IPS DF 6.9 (cell line): ENCODE results near the gene FBXL13.
"Not testable (repeated sequence)": the region's sequence is repeated elsewhere in the genome, so short reads cannot be mapped to it uniquely, and the experiment has no call there.

Source experiments
- DNase-seq: peaks from one replicate; pipeline ENCODE4 v3.0.0-alpha.2; 2013; ENCODE audit warnings: low read depth, low spot score
- H3K27ac ChIP-seq: one replicate; pipeline ENCODE4 v1.5.1; 2013; ENCODE audit warnings: low read length, control low read depth
- H3K27me3 ChIP-seq: 2 replicates; pipeline ENCODE4 v1.6.1; 2013; ENCODE audit warnings: mild to moderate bottlenecking, low read length; ENCODE audit not compliant: control insufficient read depth, insufficient read depth
- H3K36me3 ChIP-seq: 2 replicates; pipeline ENCODE4 v1.6.1; 2013; ENCODE audit warnings: low read length; ENCODE audit not compliant: control insufficient read depth, insufficient read depth
- H3K4me1 ChIP-seq: 2 replicates; pipeline ENCODE4 v1.6.1; 2013; ENCODE audit warnings: low read length; ENCODE audit not compliant: control insufficient read depth, insufficient read depth
- H3K4me3 ChIP-seq: 2 replicates; pipeline ENCODE4 v1.5.1; 2013; ENCODE audit warnings: mild to moderate bottlenecking, low read length
- H3K9me3 ChIP-seq: 2 replicates; pipeline ENCODE4 v1.6.1; 2013; ENCODE audit warnings: low read length, inconsistent platforms; ENCODE audit not compliant: control insufficient read depth, insufficient read depth
- whole genome bisulfite sequencing: extraction: QIAGEN DNeasy Blood & Tissue Kit; methylation state at CpG from one replicate; pipeline ENCODE4 v1.1.7; 2013; ENCODE audit warnings: mixed read lengths, missing lambda C conversion rate; ENCODE audit not compliant: insufficient read length, insufficient coverage; 5-methylcytosine and 5-hydroxymethylcytosine counted together

Gene FBXL13

DNA sequence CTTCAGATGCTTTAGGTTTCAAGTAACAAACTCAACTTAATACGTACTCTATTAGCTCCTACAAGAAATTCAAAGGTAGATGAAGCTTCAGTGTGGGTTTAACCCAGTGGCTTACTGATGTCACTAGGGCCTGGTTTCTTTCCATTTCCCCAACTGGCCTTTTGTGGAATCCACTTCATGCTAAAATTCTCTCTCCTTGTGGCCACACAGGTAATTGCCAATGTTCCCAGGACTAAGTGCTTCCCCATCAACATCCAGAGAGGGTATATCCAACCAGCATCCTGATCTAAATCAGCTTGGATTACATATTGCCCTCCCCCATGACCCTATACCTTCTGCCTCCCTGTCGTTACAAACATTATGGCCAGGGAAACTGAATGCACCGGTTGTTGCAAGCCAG is 10.7 kb downstream of the FBXL13 start:
- no peak for DNase-seq
- no peaks in the 10 kb centered on the region for H3K36me3 ChIP-seq
- no peak overlapping the region for H3K27ac ChIP-seq
- WGBS, result no CpG with 5 or more reads among the region's 3 CpGs
- no peak overlapping the region for H3K4me3 ChIP-seq
- H3K27me3 ChIP-seq, result no peaks in the 10 kb centered on the region
- H3K4me1 ChIP-seq, result peaks cover 2% of the 10 kb centered on the region; the same call in 1 of the 2 replicates
- H3K9me3 ChIP-seq, result no peaks in the 10 kb centered on the region

DNA sequence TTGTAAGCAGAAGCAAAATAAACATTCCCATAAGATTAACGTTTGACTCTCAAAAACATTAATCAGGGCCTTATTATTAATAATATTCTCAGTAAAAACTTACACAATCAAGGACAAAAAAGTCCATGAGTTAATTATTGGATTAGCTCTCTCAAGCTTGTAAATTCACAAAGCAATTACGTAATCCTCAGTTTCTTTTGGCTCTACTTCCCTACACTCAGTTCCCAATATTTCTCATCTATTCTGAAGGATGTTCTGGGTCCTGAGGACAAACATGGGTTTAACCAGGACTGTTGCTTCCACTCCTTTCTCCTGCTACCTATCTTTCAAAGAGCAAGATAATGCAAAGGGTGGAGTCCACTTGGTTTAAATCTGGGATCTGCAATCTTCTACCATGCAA is 15.1 kb downstream of the FBXL13 start:
- H3K27me3 ChIP-seq, result no peaks in the 10 kb centered on the region
- no peaks in the 10 kb centered on the region for H3K9me3 ChIP-seq
- H3K36me3 ChIP-seq, result no peaks in the 10 kb centered on the region
- DNase-seq, result no peak
- peaks cover 2% of the 10 kb centered on the region; the same call in 1 of the 2 replicates for H3K4me1 ChIP-seq
- H3K4me3 ChIP-seq, result no peak overlapping the region
- H3K27ac ChIP-seq, result no peak overlapping the region
- no CpG with 5 or more reads among the region's 2 CpGs for WGBS

DNA sequence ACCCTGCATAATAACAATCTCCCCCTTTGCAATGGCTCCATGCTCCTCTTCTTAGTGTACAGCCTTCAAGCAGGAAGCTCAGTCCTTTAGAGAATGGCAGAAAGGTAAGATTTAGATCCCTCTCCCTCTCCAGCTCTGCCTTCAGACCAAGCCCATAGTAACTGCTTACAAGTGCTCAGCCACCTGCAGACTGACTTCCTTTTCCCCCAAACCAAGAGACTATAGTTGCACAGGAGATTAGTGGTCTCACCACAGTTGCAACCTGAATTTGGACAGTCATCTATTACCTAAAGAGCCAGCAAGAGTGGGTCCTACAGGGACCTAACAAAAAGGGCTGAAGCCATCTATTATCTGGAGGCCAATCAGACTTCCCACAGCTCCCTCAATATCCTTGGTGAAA is 16.5 kb downstream of the FBXL13 start:
- H3K4me3 ChIP-seq, result no peak overlapping the region
- H3K27ac ChIP-seq, result no peak overlapping the region
- H3K36me3 ChIP-seq, result no peaks in the 10 kb centered on the region
- H3K9me3 ChIP-seq, result no peaks in the 10 kb centered on the region
- no peak for DNase-seq
- H3K27me3 ChIP-seq, result no peaks in the 10 kb centered on the region
- peaks cover 2% of the 10 kb centered on the region; the same call in 1 of the 2 replicates for H3K4me1 ChIP-seq

DNA sequence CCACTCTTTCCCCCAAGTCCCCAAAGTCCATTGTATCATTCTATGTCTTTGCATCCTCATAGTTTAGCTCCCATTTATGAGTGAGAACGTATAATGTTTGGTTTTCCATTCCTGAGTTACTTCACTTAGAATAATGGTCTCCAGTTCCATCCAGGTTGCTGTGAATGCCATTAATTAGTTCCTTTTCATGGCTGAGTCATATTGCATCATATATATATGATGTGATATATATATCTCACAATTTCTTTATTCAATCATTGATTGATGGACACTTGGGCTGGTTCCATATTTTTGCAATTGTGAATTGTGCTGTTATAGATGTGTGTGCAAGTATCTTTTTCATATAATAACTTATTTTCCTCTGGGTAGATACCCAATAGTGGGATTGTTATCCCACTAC is 18.6 kb downstream of the FBXL13 start:
- no CpG with 5 or more reads among the region's 1 CpG for WGBS
- not testable (repeated sequence) for H3K27ac ChIP-seq, DNase-seq, H3K4me3 ChIP-seq, H3K27me3 ChIP-seq, H3K36me3 ChIP-seq, H3K9me3 ChIP-seq, H3K4me1 ChIP-seq

DNA sequence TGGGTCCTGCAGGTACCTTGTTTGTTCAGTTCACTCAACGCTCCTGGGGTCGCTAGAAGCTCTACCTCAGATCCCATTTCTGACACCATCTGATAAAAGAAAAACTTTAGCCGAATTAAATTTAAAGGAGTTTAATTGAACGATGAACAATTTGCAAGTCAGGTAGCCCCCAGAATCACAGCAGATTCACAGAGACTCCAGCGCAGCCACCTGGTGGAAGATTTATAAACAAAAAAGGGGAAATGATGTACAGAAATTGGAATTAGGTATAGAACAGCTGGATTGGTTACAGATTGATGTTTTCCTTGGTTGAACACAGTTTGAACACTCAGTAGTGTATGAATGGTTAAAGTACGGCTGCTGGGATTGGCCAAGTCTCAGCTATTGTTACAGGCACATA is 23.1 kb downstream of the FBXL13 start:
- no peaks in the 10 kb centered on the region for H3K36me3 ChIP-seq
- H3K4me3 ChIP-seq, result no peak overlapping the region
- WGBS, result no CpG with 5 or more reads among the region's 6 CpGs
- no peaks in the 10 kb centered on the region; the same call in 1 of the 2 replicates for H3K9me3 ChIP-seq
- no peak for DNase-seq
- no peaks in the 10 kb centered on the region for H3K27me3 ChIP-seq
- no peak overlapping the region for H3K27ac ChIP-seq
- no peaks in the 10 kb centered on the region for H3K4me1 ChIP-seq

DNA sequence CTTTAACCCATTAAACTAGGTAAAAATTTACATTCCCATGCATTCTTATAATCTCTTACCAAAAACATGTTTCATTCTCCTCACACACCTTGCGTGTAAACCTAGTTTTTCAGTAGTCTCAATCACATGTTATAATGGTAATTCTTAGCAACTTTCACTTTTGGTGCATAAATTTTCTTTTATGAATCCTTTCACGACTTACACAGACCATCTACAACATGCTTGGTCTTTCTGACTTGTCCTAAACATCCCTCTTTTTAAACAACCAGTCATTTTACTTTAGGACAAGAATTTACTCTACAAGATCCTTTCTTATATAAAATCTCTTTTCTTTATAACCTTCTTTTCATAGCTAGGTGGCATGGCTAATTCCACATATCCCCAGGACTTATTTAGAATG is 25.8 kb downstream of the FBXL13 start:
- Histone ChIP-seq H3K9me3 (no peaks in the 10 kb centered on the region; the same call in 1 of the 2 replicates), H3K27ac (no peak overlapping the region), H3K36me3 (no peaks in the 10 kb centered on the region), H3K4me1 (no peaks in the 10 kb centered on the region), H3K4me3 (no peak overlapping the region), H3K27me3 (no peaks in the 10 kb centered on the region)
- no CpG with 5 or more reads among the region's 2 CpGs for WGBS
- DNase-seq, result no peak

DNA sequence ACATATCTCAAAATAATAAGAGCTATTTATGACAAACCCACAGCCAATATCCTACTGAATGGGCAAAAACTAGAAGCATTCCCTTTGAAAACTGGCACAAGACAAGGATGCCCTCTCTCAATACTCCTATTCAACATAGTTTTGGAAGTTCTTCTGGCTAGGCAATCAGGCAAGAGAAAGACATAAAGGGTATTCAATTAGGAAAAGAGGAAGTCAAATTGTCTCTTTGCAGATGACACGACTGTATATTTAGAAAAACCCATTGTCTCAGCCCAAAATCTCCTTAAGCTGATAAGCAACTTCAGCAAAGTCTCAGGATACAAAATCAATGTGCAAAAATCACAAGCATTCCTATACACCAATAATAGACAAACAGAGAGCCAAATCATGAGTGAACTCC is 32.8 kb downstream of the FBXL13 start:
- H3K4me3 ChIP-seq, H3K9me3 ChIP-seq, H3K36me3 ChIP-seq, DNase-seq, H3K4me1 ChIP-seq, H3K27me3 ChIP-seq, H3K27ac ChIP-seq: not testable (repeated sequence)
- WGBS, result no CpG with 5 or more reads among the region's 1 CpG

DNA sequence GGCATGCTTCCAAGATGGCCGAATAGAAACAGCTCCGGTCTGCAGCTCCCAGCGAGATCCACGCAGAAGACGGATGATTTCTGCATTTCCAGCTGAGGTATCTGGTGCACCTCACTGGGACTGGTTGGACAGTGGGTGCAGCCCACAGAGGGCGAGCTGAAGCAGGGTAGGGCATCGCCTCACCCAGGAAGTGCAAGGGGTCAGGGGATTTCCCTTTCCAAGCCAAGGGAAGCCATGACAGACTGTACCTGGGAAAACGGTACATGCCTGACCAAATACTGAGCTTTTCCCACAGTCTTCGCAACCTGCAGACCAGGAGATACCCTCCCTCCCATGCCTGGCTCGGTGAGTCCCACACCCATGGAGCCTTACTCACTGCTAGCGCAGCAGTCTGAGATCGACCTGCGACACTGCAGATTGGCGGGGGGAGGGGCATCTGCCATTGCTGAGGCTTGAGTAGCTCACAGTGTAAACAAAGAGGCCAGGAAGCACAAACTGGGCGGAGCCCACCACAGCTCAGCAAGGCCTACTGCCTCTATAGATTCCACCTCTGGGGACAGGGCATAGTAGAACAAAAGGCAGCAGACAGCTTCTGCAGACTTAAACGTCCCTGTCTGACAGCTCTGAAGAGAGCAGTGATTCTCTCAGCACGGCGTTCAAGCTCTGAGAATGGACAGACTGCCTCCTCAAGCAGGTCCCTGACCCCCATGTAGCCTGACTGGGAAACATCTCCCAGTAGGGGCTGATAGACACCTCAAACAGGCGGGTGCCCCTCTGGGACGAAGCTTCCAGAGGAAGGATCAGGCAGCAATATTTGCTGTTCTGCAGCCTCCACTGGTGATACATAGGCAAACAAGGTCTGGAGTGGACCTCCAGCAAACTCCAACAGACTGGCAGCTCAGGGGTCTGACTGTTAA is 36.5 kb downstream of the FBXL13 start:
- not testable (repeated sequence) for H3K27me3 ChIP-seq, H3K27ac ChIP-seq, DNase-seq, H3K4me1 ChIP-seq, H3K36me3 ChIP-seq, H3K4me3 ChIP-seq, H3K9me3 ChIP-seq
- no CpG with 5 or more reads among the region's 20 CpGs for WGBS

DNA sequence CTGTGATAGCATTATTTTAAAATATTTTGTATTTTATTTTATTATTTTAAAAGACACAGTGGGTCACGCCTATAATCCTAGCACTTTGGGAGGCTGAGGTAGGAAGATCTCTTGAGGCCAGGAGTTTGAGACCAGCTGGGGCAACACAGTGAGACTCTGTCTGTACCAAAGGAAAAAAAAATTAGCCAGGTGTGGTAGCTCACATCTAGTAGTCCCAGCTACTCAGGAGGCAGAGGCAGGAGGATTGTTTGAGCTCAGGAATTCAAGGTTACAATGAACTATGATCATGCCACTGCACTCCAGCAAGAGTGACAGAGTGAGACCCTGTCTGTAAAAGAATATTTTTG is 37.1 kb downstream of the FBXL13 start:
- Histone ChIP-seq H3K27me3 (no peaks in the 10 kb centered on the region), H3K36me3 (no peaks in the 10 kb centered on the region), H3K4me1 (peaks cover 2% of the 10 kb centered on the region; the same call in 1 of the 2 replicates), H3K27ac (no peak overlapping the region), H3K4me3 (no peak overlapping the region), H3K9me3 (no peaks in the 10 kb centered on the region)
- WGBS, result no CpG with 5 or more reads among the region's 1 CpG
- DNase-seq, result no peak

DNA sequence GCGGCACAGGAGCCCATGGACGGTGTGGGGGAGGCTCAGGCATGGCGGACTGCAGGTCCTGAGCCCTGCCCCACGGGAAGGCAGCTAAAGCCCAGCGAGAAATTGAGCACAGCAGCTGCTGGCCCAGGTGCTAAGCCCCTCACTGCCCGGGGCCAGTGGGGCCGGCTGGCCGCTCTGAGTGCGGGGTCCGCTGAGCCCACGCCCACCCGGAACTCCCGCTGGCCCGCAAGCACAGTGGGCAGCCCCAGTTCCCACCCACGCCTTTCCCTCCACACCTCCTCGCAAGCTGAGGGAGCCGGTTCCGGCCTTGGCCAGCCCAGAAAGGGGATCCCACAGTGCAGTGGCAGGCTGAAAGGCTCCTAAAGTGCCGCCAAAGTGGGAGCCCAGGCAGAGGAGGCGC is 40.3 kb downstream of the FBXL13 start:
- not testable (repeated sequence) for DNase-seq, H3K9me3 ChIP-seq, H3K4me3 ChIP-seq, H3K27ac ChIP-seq, H3K27me3 ChIP-seq, H3K4me1 ChIP-seq, H3K36me3 ChIP-seq
- no CpG with 5 or more reads among the region's 20 CpGs for WGBS

DNA sequence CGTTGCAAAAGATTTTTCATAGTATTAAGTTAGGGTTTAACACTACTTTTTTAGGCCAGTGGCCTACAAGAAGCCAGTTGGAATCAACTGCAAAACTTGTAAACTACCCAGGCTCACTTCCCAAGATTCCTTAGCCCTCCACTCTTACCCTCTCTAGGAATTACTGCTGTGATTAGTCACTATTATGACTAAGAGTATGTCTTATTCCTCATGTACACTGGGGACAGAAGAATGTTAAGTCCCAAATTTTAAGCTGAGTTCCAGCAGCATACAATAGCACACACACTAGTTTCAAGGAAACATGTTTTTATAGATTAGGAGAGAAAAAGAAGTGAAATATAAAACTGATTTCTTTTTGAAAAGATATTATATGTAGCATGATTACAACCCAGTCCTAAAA is 42.8 kb downstream of the FBXL13 start:
- Histone ChIP-seq H3K36me3 (no peaks in the 10 kb centered on the region), H3K27ac (no peak overlapping the region), H3K4me1 (no peaks in the 10 kb centered on the region), H3K9me3 (no peaks in the 10 kb centered on the region), H3K27me3 (no peaks in the 10 kb centered on the region), H3K4me3 (no peak overlapping the region)
- no peak for DNase-seq
- WGBS, result 100% methylated on average over 1 of the region's 1 CpG
